ENCODE measurements around the gene CFAP61. TPM values are rescaled to one million over a fixed set of nuclear protein-coding genes. Genes with fewer than 3 reads are reported as not detected.

CFAP61 gene
- total and polyA plus RNA-seq, 2 experiments from 2014 or later: 0.21 TPM; not detected in 1

DNA sequence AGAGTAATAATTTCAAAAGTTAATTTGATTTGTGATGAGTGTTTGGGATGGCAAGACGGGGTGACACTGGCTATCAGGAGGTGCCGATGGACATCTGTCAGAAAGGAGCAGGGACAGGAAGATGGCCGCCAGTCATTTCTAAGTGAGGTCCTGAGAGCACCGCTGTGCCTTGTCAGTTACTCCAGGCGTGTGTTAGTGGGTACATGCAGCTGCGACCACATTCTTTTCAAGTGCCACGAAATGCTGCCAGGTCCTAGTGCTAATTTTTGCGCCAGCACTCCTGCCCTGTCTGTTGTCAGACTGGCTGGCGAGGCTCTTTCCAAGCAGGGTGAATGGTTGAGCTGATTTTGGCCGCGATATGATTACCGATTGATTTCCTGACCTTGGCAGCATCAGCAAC is 251.0 kb downstream of the CFAP61 start:
- H2AFZ ChIP-seq: peak overlapping the region; percentile 78; the same call in 1 of the 2 replicates
- DNase-seq (ENCODE audit: low spot score): no peak
- Mint-ChIP-seq H3K27ac (no peak overlapping the region), H3K27me3 (ENCODE audit: insufficient read depth, low read depth, poor library complexity) (peaks cover 3% of the 10 kb centered on the region), H3K36me3 (ENCODE audit: low read depth) (no peaks in the 10 kb centered on the region), H3K4me3 (no peak overlapping the region), H3K9me3 (no peaks in the 10 kb centered on the region), H3K4me1 (no peaks in the 10 kb centered on the region)
- H3K4me3 ChIP-seq: no peak overlapping the region
- H3K27ac ChIP-seq (ENCODE audit: low read depth): no peak overlapping the region
- H3K4me1 ChIP-seq (ENCODE audit: insufficient read depth): no peaks in the 10 kb centered on the region
- no peaks in the 10 kb centered on the region for H3K27me3 ChIP-seq (ENCODE audit: insufficient read depth)
- no peaks in the 10 kb centered on the region for H3K36me3 ChIP-seq (ENCODE audit: insufficient read depth)
- H3K4me2 ChIP-seq: no peak overlapping the region
- H3K9me2 ChIP-seq (ENCODE audit: insufficient read depth): no peaks in the 10 kb centered on the region
- no peaks in the 10 kb centered on the region for H3K79me2 ChIP-seq (replicated peaks; ENCODE audit: insufficient read depth)
- no peak for ATAC-seq
- no peaks in the 10 kb centered on the region for H4K20me1 ChIP-seq (replicated peaks; ENCODE audit: insufficient read depth)
- TF ChIP-seq, protein P1, sequence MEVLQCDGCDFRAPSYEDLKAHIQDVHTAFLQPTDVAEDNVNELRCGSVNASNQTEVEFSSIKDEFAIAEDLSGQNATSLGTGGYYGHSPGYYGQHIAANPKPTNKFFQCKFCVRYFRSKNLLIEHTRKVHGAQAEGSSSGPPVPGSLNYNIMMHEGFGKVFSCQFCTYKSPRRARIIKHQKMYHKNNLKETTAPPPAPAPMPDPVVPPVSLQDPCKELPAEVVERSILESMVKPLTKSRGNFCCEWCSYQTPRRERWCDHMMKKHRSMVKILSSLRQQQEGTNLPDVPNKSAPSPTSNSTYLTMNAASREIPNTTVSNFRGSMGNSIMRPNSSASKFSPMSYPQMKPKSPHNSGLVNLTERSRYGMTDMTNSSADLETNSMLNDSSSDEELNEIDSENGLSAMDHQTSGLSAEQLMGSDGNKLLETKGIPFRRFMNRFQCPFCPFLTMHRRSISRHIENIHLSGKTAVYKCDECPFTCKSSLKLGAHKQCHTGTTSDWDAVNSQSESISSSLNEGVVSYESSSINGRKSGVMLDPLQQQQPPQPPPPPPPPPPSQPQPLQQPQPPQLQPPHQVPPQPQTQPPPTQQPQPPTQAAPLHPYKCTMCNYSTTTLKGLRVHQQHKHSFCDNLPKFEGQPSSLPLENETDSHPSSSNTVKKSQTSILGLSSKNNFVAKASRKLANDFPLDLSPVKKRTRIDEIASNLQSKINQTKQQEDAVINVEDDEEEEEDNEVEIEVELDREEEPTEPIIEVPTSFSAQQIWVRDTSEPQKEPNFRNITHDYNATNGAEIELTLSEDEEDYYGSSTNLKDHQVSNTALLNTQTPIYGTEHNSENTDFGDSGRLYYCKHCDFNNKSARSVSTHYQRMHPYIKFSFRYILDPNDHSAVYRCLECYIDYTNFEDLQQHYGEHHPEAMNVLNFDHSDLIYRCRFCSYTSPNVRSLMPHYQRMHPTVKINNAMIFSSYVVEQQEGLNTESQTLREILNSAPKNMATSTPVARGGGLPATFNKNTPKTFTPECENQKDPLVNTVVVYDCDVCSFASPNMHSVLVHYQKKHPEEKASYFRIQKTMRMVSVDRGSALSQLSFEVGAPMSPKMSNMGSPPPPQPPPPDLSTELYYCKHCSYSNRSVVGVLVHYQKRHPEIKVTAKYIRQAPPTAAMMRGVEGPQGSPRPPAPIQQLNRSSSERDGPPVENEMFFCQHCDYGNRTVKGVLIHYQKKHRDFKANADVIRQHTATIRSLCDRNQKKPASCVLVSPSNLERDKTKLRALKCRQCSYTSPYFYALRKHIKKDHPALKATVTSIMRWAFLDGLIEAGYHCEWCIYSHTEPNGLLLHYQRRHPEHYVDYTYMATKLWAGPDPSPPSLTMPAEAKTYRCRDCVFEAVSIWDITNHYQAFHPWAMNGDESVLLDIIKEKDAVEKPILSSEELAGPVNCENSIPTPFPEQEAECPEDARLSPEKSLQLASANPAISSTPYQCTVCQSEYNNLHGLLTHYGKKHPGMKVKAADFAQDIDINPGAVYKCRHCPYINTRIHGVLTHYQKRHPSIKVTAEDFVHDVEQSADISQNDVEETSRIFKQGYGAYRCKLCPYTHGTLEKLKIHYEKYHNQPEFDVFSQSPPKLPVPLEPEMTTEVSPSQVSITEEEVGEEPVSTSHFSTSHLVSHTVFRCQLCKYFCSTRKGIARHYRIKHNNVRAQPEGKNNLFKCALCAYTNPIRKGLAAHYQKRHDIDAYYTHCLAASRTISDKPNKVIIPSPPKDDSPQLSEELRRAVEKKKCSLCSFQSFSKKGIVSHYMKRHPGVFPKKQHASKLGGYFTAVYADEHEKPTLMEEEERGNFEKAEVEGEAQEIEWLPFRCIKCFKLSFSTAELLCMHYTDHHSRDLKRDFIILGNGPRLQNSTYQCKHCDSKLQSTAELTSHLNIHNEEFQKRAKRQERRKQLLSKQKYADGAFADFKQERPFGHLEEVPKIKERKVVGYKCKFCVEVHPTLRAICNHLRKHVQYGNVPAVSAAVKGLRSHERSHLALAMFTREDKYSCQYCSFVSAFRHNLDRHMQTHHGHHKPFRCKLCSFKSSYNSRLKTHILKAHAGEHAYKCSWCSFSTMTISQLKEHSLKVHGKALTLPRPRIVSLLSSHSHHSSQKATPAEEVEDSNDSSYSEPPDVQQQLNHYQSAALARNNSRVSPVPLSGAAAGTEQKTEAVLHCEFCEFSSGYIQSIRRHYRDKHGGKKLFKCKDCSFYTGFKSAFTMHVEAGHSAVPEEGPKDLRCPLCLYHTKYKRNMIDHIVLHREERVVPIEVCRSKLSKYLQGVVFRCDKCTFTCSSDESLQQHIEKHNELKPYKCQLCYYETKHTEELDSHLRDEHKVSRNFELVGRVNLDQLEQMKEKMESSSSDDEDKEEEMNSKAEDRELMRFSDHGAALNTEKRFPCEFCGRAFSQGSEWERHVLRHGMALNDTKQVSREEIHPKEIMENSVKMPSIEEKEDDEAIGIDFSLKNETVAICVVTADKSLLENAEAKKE (CRISPR knock-in tag; IDR thresholded peaks at IDR 0.05): no peak
- TF ChIP-seq EZH2phosphoT487 (IDR thresholded peaks at IDR 0.05; ENCODE audit: unreplicated experiment) (no peak), ZNF114 (CRISPR knock-in tag; IDR thresholded peaks at IDR 0.05) (no peak), JUNB (IDR thresholded peaks at IDR 0.05; ENCODE audit: unreplicated experiment) (no peak), POLR2AphosphoS5 (IDR thresholded peaks at IDR 0.05; ENCODE audit: low read depth) (no peak), STAT1 (IDR thresholded peaks at IDR 0.05; ENCODE audit: unreplicated experiment) (no peak), NANOG (IDR thresholded peaks at IDR 0.05; ENCODE audit: borderline replicate concordance) (no peak), EZH2 (IDR thresholded peaks at IDR 0.05; ENCODE audit: low read depth, unreplicated experiment) (no peak), ZNF331 (CRISPR knock-in tag; IDR thresholded peaks at IDR 0.05; ENCODE audit: low read depth) (no peak), CREB1 (CRISPR knock-in tag; IDR thresholded peaks at IDR 0.05; ENCODE audit: low read depth) (no peak), CTCF (conservative IDR thresholded peaks at IDR 0.05; ENCODE audit: low read depth in 2 of 2) (no peak)
- TF ChIP-seq, protein P2, sequence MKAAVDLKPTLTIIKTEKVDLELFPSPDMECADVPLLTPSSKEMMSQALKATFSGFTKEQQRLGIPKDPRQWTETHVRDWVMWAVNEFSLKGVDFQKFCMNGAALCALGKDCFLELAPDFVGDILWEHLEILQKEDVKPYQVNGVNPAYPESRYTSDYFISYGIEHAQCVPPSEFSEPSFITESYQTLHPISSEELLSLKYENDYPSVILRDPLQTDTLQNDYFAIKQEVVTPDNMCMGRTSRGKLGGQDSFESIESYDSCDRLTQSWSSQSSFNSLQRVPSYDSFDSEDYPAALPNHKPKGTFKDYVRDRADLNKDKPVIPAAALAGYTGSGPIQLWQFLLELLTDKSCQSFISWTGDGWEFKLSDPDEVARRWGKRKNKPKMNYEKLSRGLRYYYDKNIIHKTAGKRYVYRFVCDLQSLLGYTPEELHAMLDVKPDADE (IDR thresholded peaks at IDR 0.05): no peak
- TF ChIP-seq, protein P3, sequence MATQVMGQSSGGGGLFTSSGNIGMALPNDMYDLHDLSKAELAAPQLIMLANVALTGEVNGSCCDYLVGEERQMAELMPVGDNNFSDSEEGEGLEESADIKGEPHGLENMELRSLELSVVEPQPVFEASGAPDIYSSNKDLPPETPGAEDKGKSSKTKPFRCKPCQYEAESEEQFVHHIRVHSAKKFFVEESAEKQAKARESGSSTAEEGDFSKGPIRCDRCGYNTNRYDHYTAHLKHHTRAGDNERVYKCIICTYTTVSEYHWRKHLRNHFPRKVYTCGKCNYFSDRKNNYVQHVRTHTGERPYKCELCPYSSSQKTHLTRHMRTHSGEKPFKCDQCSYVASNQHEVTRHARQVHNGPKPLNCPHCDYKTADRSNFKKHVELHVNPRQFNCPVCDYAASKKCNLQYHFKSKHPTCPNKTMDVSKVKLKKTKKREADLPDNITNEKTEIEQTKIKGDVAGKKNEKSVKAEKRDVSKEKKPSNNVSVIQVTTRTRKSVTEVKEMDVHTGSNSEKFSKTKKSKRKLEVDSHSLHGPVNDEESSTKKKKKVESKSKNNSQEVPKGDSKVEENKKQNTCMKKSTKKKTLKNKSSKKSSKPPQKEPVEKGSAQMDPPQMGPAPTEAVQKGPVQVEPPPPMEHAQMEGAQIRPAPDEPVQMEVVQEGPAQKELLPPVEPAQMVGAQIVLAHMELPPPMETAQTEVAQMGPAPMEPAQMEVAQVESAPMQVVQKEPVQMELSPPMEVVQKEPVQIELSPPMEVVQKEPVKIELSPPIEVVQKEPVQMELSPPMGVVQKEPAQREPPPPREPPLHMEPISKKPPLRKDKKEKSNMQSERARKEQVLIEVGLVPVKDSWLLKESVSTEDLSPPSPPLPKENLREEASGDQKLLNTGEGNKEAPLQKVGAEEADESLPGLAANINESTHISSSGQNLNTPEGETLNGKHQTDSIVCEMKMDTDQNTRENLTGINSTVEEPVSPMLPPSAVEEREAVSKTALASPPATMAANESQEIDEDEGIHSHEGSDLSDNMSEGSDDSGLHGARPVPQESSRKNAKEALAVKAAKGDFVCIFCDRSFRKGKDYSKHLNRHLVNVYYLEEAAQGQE (IDR thresholded peaks at IDR 0.05; ENCODE audit: unreplicated experiment): no peak
- H3F3A ChIP-seq (replicated peaks; ENCODE audit: low read depth): no peaks in the 10 kb centered on the region

Measured in GM23338 (cell line).